NOMO-1 (cell line): ENCODE results near the gene AHCTF1.
"Not testable (repeated sequence)": the region's sequence is repeated elsewhere in the genome, so short reads cannot be mapped to it uniquely, and the experiment has no call there.

Experiments used
- DNase-seq, 2 experiments: peaks; one replicate each; lab custom pipeline; 2025; ENCODE audit not compliant: unreplicated experiment in 2 of 2; lab: John Stamatoyannopoulos, UW

Gene AHCTF1

GRCh38 chr1:246923900-246924299 is 7.8 kb downstream of the AHCTF1 start:
- DNase-seq, result no peak

GRCh38 chr1:246923482-246923881 is 8.3 kb downstream of the AHCTF1 start:
- DNase-seq, result no peak

- no peak for DNase-seq
Measured at GRCh38 chr1:246921481-246921880, 10.3 kb downstream of the AHCTF1 start.

GRCh38 chr1:246919902-246920301 is 11.8 kb downstream of the AHCTF1 start:
- DNase-seq, result no peak

GRCh38 chr1:246916026-246916923 is 15.5 kb downstream of the AHCTF1 start:
- DNase-seq, result not testable (repeated sequence)

- DNase-seq, result peak in 1 of 2 experiments; percentile 20
Measured at GRCh38 chr1:246907472-246907871, 24.3 kb downstream of the AHCTF1 start.

GRCh38 chr1:246906833-246907232 is 24.9 kb downstream of the AHCTF1 start:
- no peak for DNase-seq

GRCh38 chr1:246901874-246902273 is 29.9 kb downstream of the AHCTF1 start:
- DNase-seq, result no peak

GRCh38 chr1:246897302-246897701 is 34.4 kb downstream of the AHCTF1 start:
- DNase-seq, result no peak

- no peak for DNase-seq
Measured at GRCh38 chr1:246893191-246893939, 38.4 kb downstream of the AHCTF1 start.

GRCh38 chr1:246891105-246891504 is 40.6 kb downstream of the AHCTF1 start:
- no peak for DNase-seq

GRCh38 chr1:246888522-246888921 is 43.2 kb downstream of the AHCTF1 start:
- DNase-seq, result no peak

- not testable (repeated sequence) for DNase-seq
Measured at GRCh38 chr1:246885389-246885788, 46.4 kb downstream of the AHCTF1 start.

- DNase-seq, result no peak
Measured at GRCh38 chr1:246878551-246878950, 53.2 kb downstream of the AHCTF1 start.

- DNase-seq, result no peak
Measured at GRCh38 chr1:246876431-246876830, 55.3 kb downstream of the AHCTF1 start.

GRCh38 chr1:246875041-246876026 is 56.4 kb downstream of the AHCTF1 start:
- no peak for DNase-seq

- no peak for DNase-seq
Measured at GRCh38 chr1:246865921-246866320, 65.8 kb downstream of the AHCTF1 start.

- DNase-seq, result not testable (repeated sequence)
Measured at GRCh38 chr1:246863791-246864190, 68.0 kb downstream of the AHCTF1 start.

- no peak for DNase-seq
Measured at GRCh38 chr1:246860401-246860800, 71.3 kb downstream of the AHCTF1 start.

GRCh38 chr1:246856371-246856770 is 75.4 kb downstream of the AHCTF1 start:
- DNase-seq, result no peak

- DNase-seq, result not testable (repeated sequence)
Measured at GRCh38 chr1:246850640-246851039, 81.1 kb downstream of the AHCTF1 start.
